Nephron progenitor cell (in vitro differentiated cells): ENCODE results near the gene ALPK1.

ENCODE experiments used
- DNase-seq: peaks from one replicate; pipeline ENCODE4 v3.0.0; 2021
- H3K27ac Mint-ChIP-seq: 2 replicates; pipeline ENCODE4 v1.8.0; 2021; ENCODE audit warnings: mild to moderate bottlenecking, moderate library complexity, mixed read lengths
- H3K27me3 Mint-ChIP-seq: 2 replicates; pipeline ENCODE4 v1.8.0; 2021; ENCODE audit warnings: mild to moderate bottlenecking, low read depth, mixed read lengths; ENCODE audit not compliant: poor library complexity
- H3K36me3 Mint-ChIP-seq: 2 replicates; pipeline ENCODE4 v1.8.0; 2021; ENCODE audit warnings: low read depth, mixed read lengths
- H3K4me1 Mint-ChIP-seq: 2 replicates; pipeline ENCODE4 v1.8.0; 2021; ENCODE audit warnings: mixed read lengths
- H3K4me3 Mint-ChIP-seq: 2 replicates; pipeline ENCODE4 v1.8.0; 2021; ENCODE audit warnings: mild to moderate bottlenecking, moderate library complexity, mixed read lengths
- H3K9me3 Mint-ChIP-seq: 2 replicates; pipeline ENCODE4 v1.8.0; 2021; ENCODE audit warnings: mild to moderate bottlenecking, moderate library complexity, mixed read lengths
- TF ChIP-seq, protein P1 (sequence below): fragments of 200-600 bp; sonication (generic); IDR thresholded peaks from 2 replicates; pipeline ENCODE4 v1.5.0; 2021; ENCODE audit warnings: antibody characterized with exemption

Gene ALPK1

DNA sequence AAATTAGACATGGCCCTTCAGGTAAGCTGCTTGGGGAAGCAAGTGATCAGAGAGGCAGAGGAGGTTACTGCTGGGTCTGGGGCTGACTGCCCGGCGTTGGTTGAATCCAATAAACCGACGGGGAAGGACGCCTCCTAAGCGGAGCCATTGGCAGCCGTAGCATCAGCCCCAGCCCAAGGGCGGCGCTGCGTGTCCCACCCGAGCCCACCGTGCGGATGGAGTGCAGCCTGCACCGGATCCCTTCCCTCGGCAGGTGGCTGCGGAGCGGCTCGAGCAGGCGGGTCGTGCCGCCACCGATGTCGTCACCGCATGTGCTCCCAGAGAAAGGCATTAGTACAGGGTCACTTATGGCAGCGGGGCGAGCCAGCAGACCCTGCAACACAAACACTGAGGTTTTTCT lies 82.1 kb downstream of the ALPK1 start:
- peak overlapping the region; percentile 76 for H3K4me3 Mint-ChIP-seq
- H3K27ac Mint-ChIP-seq, result no peak overlapping the region
- peaks cover 5% of the 10 kb centered on the region for H3K36me3 Mint-ChIP-seq
- H3K4me1 Mint-ChIP-seq, result peaks cover 59% of the 10 kb centered on the region
- peak; percentile 76 for DNase-seq
- TF ChIP-seq, protein P1, sequence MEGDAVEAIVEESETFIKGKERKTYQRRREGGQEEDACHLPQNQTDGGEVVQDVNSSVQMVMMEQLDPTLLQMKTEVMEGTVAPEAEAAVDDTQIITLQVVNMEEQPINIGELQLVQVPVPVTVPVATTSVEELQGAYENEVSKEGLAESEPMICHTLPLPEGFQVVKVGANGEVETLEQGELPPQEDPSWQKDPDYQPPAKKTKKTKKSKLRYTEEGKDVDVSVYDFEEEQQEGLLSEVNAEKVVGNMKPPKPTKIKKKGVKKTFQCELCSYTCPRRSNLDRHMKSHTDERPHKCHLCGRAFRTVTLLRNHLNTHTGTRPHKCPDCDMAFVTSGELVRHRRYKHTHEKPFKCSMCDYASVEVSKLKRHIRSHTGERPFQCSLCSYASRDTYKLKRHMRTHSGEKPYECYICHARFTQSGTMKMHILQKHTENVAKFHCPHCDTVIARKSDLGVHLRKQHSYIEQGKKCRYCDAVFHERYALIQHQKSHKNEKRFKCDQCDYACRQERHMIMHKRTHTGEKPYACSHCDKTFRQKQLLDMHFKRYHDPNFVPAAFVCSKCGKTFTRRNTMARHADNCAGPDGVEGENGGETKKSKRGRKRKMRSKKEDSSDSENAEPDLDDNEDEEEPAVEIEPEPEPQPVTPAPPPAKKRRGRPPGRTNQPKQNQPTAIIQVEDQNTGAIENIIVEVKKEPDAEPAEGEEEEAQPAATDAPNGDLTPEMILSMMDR, result peak; percentile 52
- H3K27me3 Mint-ChIP-seq, result peaks cover 45% of the 10 kb centered on the region
- peaks cover 12% of the 10 kb centered on the region for H3K9me3 Mint-ChIP-seq

DNA sequence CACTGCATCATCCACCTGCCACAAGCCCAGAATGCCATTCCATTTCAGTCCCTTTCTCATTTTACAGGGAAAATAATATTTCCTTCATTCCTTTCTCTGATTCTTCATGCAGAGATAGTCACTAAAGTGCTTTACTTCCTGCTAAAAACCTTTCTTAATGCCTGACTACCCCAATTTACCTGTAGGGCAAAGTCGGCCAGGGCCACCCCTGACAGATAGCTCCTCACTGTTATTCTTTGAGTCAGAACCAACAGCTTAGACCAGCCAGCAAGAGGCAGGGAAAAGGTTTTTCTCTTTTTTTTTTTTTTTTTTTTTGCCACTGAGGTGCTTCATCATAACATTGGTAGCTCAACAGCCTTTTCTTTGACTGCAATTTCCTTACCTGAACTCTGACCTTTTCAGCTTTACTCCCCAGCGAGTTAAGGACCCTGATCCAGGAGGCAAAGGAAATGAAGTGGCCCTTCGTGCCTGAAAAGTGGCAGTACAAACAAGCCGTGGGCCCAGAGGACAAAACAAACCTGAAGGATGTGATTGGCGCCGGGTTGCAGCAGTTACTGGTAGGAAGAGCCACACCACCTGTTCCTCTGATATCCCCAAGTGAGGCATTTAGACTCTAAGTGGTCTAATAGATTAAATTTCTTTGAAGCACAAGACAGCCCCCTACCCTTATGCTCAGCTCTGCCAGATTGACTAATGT lies 85.0 kb downstream of the ALPK1 start:
- TF ChIP-seq, protein P1, result no peak
- Mint-ChIP-seq H3K4me1 (peaks cover 84% of the 10 kb centered on the region), H3K27ac (peak overlapping the region; percentile 86), H3K27me3 (peaks cover 42% of the 10 kb centered on the region), H3K9me3 (no peaks in the 10 kb centered on the region), H3K36me3 (no peaks in the 10 kb centered on the region), H3K4me3 (peak overlapping the region; percentile 48)
- DNase-seq, result no peak

DNA sequence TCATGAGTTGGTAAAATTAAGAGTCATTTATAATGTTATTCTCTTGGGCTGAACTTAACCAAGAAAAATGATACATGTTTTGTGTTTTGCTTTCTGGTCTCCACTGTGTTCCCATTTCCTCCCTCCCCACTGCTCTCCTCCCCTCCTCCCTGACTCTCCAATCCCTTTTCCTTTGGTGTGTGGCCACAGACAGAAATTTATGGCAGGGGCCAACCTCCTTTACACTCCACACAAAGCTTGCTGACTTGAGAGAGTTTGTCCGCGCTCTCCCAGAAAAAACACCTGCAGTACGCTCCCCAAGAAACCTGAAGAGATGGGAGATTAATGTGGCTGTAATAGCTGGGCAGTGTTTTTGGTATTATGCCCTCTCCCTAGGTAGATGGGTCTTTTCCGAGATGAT lies 88.9 kb downstream of the ALPK1 start:
- Mint-ChIP-seq H3K9me3 (no peaks in the 10 kb centered on the region), H3K4me1 (peaks cover 75% of the 10 kb centered on the region), H3K27me3 (peaks cover 6% of the 10 kb centered on the region), H3K27ac (peak overlapping the region; percentile 90), H3K4me3 (peak overlapping the region; percentile 58), H3K36me3 (no peaks in the 10 kb centered on the region)
- DNase-seq, result peak; percentile 44
- TF ChIP-seq, protein P1, result no peak

GRCh38 chr4:112402098-112402497 lies 104.9 kb downstream of the ALPK1 start:
- DNase-seq, result no peak
- no peak overlapping the region for H3K4me3 Mint-ChIP-seq

DNA sequence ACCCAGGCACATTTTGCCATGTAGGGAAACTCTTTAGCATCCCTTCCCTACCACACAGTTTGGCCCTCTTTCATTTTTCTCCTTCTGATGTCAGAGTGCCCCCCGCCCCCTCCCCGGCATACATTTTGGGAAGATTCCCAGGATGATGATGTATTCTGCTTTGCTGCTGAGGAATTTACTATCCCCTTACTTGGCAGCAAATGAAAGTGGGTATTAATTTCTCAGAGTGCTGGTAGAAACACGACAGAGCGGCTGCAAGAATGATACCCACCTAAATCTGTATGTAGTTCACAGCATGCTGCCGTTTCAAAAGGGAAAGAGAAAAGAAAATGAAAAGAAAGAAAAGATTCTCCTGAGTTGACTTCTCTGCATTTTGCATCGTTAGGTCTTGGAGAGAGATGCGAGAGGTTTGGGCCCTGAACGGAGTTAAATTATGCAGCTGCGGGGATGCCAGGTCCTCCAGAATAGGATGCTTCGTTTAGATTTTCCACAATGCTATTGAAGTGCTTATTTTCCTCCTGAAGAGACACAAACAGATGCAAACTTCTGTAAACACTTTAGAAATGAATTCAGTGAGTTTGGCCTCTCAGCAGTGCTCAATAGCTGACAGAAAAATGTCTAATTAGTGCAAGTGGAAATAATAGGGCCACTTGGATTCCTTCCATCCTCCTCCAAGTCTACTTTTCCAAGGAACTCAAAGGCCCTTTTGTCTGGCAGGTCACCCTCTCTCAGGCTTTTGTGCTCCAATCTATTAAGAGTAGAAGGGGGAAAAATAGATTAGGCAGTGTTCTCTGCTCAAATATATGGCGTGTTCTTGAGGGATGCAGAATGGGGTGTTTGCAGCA lies 106.2 kb downstream of the ALPK1 start:
- H3K4me1 Mint-ChIP-seq, result peaks cover 10% of the 10 kb centered on the region
- H3K27me3 Mint-ChIP-seq, result peaks cover 9% of the 10 kb centered on the region
- peaks cover 4% of the 10 kb centered on the region for H3K9me3 Mint-ChIP-seq
- H3K4me3 Mint-ChIP-seq, result no peak overlapping the region
- TF ChIP-seq, protein P1, result no peak
- no peaks in the 10 kb centered on the region for H3K36me3 Mint-ChIP-seq
- no peak for DNase-seq
- no peak overlapping the region for H3K27ac Mint-ChIP-seq

More at GRCh38 chr4:112402098-112402497, 104.9 kb downstream of the ALPK1 start:
- H3K9me3 Mint-ChIP-seq, result peaks cover 7% of the 10 kb centered on the region
- H3K27me3 Mint-ChIP-seq, result peaks cover 9% of the 10 kb centered on the region
- H3K27ac Mint-ChIP-seq, result no peak overlapping the region
- no peaks in the 10 kb centered on the region for H3K36me3 Mint-ChIP-seq
- TF ChIP-seq, protein P1, result no peak
- H3K4me1 Mint-ChIP-seq, result peaks cover 10% of the 10 kb centered on the region
